Measurements from ENCODE around the gene SPTSSA.
"Not testable (repeated sequence)": the region's sequence is repeated elsewhere in the genome, so short reads cannot be mapped to it uniquely, and the experiment has no call there.

Gene SPTSSA

DNA sequence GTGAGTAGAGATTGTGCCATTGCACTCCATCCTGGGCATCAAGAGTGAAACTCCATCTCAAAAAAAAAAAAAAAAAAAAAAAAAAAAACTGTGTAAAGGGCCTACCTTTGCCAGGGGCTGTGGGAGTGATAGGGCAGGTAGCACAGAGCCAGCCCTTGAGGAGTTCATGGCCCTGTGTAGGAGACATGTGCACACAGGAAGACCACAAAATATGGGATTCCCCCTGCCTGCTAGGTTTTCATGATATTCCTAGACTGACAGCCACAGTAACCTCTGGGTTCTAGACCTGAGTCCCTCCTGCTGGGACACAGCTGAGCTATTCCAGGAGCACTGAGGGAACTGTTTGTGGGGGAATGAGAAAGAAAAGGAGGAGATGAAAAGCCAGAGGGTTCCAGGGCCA is 8.3 kb upstream of the SPTSSA start:
- no peak for DNase-seq

- no peak for DNase-seq
Observed at GRCh38 chr14:34466691-34467090, 4.7 kb upstream of the SPTSSA start.

GRCh38 chr14:34465069-34465859 is 3.2 kb upstream of the SPTSSA start:
- no peak for DNase-seq

- DNase-seq, result no peak
Observed at GRCh38 chr14:34463598-34463961, 1.5 kb upstream of the SPTSSA start.

GRCh38 chr14:34461334-34462131 is 507 bp downstream of the SPTSSA start:
- DNase-seq, result no peak

DNA sequence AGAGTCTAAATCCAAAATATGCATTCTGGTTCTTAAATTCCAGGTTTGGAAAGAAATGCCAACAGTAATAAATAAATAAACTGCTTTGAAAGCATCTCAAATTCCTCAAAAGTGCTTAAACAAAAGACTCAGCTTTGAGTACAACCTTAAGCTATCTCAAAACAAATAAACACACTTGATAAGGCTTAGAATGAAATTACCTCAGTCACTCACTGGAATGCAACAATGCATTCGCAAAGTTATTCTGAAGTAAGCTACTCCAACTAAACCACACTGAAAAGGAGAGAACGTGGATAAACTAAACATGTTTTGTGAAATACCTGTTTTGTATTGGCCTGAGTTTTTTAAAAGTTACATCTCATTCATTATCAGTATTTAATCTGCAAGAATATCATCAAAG is 1.2 kb downstream of the SPTSSA start:
- no peak for DNase-seq

DNA sequence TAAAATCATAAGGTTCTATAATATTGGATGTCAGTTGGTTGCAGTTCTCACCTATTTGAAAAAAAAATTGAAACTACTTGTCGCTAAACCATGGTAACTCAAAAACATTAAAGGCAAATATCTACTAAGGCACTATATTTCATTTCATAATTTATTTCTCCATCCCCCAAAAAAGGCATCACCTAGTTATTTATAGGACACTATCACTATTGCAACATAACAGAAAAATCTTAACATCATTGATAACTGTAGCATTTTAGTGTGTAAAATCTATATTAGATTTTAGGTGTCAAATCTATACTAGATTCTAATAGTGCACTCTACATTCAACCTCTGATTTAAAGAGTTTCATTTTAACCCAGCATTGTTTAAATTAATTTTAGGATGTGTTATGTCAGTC is 1.7 kb downstream of the SPTSSA start:
- no peak for DNase-seq

GRCh38 chr14:34457186-34457585 is 4.9 kb downstream of the SPTSSA start:
- no peak for DNase-seq

DNA sequence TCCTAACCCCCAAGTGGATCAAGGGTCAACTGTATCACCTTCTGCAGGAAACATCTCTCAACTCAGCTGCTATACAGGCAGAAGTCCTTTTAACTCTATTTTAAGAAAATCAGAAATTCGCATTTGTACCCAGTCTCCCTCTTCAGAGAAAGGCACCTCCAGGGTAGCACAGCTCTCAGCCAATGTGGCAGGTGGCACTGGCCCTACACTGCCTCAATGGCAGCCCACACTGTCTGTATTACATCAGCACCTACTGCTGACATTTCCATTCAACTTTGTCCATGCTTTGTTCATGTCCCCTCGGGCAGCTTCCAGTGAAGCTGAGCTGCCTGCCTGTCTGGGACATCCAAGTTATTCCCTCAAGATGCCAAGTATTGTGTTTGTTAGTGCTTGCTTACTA is 8.8 kb downstream of the SPTSSA start:
- DNase-seq, result no peak

GRCh38 chr14:34452258-34452822 is 9.7 kb downstream of the SPTSSA start:
- DNase-seq, result no peak

DNA sequence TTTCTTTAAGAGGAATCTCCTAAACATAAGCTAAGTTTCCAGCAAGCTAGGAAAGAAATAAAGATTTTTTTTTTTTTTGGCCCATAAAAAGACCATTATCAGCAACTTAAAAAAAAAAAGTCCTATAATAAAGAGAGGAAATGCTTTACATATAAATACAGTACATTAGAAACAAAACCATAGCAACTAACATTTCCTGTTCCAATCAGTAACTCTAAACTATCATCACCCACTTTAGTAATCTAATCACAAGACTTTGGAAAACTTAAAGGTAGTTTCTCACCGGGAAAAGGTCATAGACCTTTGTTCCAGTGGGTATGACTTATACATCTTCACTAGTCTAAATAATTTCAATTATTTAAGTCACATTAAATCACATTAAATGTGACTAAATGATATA is 11.1 kb downstream of the SPTSSA start:
- no peak for DNase-seq

GRCh38 chr14:34450542-34450915 is 11.5 kb downstream of the SPTSSA start:
- DNase-seq, result no peak

- no peak for DNase-seq
Observed at GRCh38 chr14:34449819-34450541, 12.1 kb downstream of the SPTSSA start.

DNA sequence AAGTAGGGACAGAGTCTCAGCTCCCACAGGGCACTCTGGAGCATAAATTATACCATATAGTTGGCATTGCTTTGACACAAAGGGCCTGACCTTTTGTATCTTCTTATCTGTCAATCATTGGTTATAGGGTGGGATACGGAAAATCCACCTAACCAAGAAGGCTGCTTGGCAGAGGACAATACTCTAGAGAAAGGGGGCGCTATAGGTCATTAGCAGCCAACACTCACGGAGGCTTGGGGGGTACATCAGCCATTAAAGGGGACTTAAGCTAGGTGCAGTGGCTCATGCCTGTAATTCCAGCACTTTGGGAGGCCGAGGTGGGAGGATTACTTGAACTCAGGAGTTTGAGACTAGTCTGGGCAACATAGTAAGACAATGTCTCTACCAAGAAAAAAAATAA is 22.9 kb downstream of the SPTSSA start:
- no peak for DNase-seq

DNA sequence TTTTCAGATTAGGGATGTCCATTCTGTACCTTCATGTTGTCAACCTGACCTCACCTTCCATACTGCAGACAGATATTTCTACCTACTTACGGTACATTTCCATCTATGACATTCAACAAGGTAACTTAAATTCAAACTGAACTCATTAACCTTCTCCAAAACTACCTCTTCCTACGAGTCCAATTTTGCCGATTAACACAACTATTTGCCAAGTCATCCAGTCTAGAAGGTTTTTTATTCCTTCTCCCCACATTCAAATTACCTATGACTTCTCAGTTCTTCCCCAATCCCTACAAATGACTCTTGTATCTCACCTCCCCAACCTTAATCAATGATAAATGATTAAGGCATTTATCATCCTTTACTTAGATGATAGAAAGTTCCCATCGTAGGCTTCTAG is 23.6 kb downstream of the SPTSSA start:
- no peak for DNase-seq

GRCh38 chr14:34437729-34438080 is 24.3 kb downstream of the SPTSSA start:
- DNase-seq, result no peak

DNA sequence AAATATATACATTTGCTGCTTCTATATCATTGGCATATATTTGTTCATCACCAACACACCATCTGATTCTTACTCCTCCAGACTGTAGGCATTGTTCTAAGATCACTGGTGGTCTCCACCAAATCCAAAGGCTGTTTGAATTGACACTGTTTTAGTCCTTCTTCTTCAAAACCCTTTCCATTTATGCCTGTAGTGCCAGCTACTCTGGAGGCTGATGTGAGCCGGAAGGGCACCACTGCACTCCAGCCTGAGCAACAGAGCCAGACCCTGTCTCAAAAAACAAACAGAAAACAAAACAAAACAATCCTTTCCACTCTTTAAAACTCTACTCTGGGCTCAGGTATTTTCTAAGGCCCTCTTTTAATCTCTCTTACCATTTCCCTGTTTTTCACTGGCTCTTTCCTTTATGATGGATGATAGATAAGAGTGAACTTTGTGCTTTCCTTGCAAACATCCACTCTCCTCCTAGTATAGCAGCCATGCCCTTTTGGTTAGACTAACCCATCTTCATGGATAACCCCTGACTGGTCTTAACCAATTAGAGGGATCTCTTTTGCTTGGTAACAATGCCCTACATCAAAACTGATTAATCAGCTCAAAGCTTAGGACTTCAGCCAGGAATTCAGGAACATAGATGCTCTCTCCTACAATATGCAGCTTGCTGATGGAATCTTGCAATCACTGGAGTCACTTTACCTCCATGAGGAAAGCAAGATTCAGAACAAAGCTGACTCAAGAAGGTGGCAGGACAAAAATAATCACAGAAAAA is 24.9 kb downstream of the SPTSSA start:
- DNase-seq, result no peak

- no peak for DNase-seq
Observed at GRCh38 chr14:34436118-34436905, 25.7 kb downstream of the SPTSSA start.

DNA sequence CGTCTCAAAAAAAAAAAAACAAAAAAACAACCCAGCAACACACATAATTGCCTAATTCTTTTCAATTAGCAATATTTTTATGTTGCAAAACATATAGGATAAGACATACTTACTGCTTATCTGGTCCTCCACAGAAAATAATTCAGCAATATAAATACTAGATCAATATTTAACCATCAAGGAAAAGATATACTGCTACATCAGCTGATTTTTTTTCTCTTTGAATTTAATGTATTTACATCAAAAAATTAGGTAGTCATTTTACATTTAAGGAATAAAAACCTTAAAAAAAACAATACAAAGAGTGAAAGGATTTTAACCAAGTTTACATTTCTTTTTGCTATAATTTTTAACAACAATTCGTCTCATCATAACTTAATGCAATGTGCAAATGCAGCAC is 28.1 kb downstream of the SPTSSA start:
- no peak for DNase-seq

- DNase-seq, result not testable (repeated sequence)
Observed at GRCh38 chr14:34428102-34428466, 34.0 kb downstream of the SPTSSA start.

- no peak for DNase-seq
Observed at GRCh38 chr14:34426313-34427295, 35.4 kb downstream of the SPTSSA start.

Data from GOT3 (cell line).